GM06990 (cell line): ENCODE measurements around the gene PACS1.

Source experiments
- DNase-seq: peaks from one replicate; pipeline ENCODE4 v3.0.0-alpha.2; 2011; ENCODE audit not compliant: insufficient read length; ENCODE audit errors: extremely low read depth
- H3K27me3 ChIP-seq: replicated peaks from 2 replicates; pipeline ENCODE4 v1.6.0; 2011; ENCODE audit warnings: low read length; ENCODE audit not compliant: control insufficient read depth, insufficient read depth
- H3K36me3 ChIP-seq: 2 replicates; pipeline ENCODE4 v1.5.1; 2011; ENCODE audit warnings: low read length; ENCODE audit not compliant: control insufficient read depth, insufficient read depth
- H3K4me3 ChIP-seq: replicated peaks from 2 replicates; pipeline ENCODE4 v1.5.1; 2011; ENCODE audit warnings: low read depth, mild to moderate bottlenecking, control low read depth, low read length
- TF ChIP-seq, protein P1 (sequence below): IDR thresholded peaks from 2 replicates; pipeline ENCODE4 v1.5.1; 2011; ENCODE audit warnings: low read length, control low read depth, mild to moderate bottlenecking, inconsistent platforms; ENCODE audit not compliant: insufficient read depth, poor library complexity, severe bottlenecking

The PACS1 gene

DNA sequence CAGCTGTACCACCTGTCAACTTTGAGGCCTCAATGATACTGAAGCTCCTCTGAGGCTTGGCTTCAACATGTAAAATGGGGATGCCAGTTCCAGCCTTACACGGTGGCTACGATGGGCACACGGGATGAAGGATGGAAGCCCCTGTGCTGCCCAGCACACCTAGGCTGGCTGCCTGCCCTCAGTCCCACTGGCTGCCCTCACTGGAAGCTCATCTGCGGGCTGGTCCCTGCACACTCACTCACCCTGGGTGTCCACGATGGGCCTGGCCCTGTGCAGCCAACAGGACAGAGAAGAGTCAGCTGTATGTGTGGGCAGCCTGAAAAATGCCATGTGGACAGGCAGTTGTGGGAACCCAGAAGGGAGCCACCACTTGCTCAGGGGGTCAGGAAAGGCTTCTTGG, 216.6 kb downstream of the PACS1 start:
- Histone ChIP-seq H3K4me3 (no peak overlapping the region), H3K36me3 (peaks cover 12% of the 10 kb centered on the region), H3K27me3 (no peaks in the 10 kb centered on the region; the same call in 1 of the 2 replicates)
- DNase-seq, result no peak
- TF ChIP-seq, protein P1, sequence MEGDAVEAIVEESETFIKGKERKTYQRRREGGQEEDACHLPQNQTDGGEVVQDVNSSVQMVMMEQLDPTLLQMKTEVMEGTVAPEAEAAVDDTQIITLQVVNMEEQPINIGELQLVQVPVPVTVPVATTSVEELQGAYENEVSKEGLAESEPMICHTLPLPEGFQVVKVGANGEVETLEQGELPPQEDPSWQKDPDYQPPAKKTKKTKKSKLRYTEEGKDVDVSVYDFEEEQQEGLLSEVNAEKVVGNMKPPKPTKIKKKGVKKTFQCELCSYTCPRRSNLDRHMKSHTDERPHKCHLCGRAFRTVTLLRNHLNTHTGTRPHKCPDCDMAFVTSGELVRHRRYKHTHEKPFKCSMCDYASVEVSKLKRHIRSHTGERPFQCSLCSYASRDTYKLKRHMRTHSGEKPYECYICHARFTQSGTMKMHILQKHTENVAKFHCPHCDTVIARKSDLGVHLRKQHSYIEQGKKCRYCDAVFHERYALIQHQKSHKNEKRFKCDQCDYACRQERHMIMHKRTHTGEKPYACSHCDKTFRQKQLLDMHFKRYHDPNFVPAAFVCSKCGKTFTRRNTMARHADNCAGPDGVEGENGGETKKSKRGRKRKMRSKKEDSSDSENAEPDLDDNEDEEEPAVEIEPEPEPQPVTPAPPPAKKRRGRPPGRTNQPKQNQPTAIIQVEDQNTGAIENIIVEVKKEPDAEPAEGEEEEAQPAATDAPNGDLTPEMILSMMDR, result no peak

DNA sequence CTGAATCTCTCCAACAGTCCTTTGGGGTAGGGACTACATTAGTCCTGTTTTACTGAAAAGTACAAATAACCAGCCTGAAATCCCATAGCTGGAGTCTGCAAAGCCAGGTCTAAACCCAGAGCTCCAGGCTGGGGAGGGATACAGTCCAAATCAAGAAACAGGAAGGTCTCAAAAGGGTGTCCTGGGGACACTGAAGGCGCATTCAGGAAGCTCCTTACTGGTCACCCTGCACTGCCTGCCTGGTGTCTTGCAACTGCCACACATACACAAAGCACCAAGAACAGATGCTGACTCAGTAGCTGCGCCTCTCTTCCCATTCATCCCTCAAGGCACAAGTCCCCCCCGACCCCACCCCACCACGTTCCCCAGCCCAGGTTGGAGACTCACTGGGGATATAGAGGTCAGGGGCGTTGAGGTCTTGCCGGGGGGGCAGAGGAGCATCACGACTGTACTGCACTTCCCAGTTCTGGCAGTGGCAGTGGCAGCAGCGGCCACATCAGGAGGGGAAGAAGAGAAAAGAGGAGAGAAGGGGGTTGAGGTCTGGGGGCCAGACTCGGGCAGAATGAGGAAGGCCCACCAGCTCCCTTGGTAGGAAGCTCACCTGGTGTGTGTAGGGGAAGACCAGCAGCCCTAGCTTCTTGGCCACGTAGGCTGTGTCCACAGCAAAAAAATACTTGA, 217.3 kb downstream of the PACS1 start:
- TF ChIP-seq, protein P1, result no peak
- peak overlapping the region; percentile 71 for H3K4me3 ChIP-seq
- no peaks in the 10 kb centered on the region; the same call in none of the 2 replicates for H3K27me3 ChIP-seq
- DNase-seq, result no peak
- peaks cover 12% of the 10 kb centered on the region for H3K36me3 ChIP-seq

DNA sequence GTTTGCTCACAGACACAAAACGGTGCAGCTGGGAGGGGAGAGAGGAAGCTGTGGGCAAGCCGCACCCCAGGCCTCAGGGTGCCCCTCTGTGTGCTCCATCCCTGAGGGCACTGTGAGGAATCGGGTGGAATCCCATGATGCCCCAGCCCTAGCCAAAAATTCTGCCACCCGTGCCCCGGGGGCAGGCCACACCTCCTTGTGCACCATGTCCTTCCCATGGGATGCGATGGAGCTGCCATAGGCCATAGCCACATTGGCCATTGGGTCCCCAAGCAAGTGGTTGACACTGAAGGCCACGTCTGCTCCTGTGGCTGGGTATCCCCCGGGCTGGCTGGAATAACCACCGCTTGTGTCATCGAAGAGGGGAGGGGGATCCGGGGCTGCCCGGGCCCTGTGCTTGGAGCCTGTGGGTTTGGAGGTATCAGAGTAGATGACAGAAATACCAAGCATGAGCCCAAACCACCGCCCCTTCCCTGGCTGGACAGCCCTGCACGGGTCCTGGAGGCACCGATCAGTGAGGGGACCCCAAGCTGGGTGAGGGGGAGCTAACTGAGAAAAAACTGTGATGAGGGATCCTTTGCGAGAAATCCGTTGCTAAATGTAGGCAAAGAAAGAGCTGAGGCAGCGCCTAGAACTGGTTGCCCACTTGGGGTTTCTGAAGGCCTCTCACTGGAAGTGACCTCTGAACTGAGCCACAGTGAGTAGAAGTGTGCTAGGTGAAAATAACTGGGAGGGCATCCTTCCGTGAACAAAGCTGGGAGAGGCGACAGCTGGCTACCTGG, 218.0 kb downstream of the PACS1 start:
- peaks cover 12% of the 10 kb centered on the region for H3K36me3 ChIP-seq
- no peak for DNase-seq
- peaks cover under 1% of the 10 kb centered on the region for H3K27me3 ChIP-seq
- peak overlapping the region; percentile 71 for H3K4me3 ChIP-seq
- TF ChIP-seq, protein P1, result no peak

DNA sequence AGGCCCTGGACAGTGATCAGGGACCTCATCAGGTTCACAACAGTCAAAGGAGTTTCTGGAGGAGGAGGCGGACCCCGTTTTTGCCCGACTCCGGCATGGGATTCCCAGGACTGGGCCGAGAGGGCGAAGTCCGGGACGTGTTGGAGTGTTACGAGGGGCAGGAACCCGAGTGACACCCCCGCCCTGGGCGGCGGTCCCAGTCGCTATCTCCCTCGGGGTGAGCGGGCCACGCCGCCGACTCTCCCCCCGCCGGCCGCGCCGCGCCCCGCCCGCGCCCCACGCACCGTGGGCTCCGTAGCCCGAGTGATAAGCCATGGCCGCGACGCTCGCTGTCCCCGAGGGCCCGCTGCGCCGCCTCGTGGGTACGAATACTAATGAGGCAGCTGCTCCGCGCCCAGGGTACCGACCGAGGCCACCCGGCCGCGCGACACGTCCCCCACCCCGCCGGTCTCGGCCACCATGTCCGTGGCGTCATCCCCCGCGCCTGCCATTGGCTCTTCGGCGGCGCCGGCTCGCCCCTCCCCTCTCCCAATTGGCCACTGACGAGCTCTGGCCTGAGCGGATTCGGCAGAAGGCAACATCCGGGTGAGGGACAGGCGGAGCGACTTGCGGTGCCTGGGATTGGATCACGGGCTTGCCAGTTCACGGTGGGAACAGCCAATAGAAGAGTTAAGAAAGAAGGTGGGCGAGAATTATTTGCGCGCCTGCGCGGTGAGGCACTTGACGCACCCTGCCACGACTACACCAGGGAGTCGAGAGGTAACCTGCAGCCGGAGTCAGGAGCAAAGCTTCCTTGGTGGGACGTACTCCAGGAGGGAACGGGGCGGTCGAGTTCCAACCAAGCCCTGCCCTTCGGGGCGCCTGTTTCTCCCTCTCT, 218.8 kb downstream of the PACS1 start, which contains the start of gene YIF1A:
TSS of gene YIF1A (minus strand) at position 473 of the 877 bp plus-strand sequence. CDS start at position 315, 158 bp downstream.
- TF ChIP-seq, protein P1, result peak; percentile 9
- peaks cover 1% of the 10 kb centered on the region for H3K27me3 ChIP-seq
- peaks cover 12% of the 10 kb centered on the region for H3K36me3 ChIP-seq
- peak; percentile 98 for DNase-seq
- peak within 1 kb of the TSS; percentile 71 for H3K4me3 ChIP-seq

DNA sequence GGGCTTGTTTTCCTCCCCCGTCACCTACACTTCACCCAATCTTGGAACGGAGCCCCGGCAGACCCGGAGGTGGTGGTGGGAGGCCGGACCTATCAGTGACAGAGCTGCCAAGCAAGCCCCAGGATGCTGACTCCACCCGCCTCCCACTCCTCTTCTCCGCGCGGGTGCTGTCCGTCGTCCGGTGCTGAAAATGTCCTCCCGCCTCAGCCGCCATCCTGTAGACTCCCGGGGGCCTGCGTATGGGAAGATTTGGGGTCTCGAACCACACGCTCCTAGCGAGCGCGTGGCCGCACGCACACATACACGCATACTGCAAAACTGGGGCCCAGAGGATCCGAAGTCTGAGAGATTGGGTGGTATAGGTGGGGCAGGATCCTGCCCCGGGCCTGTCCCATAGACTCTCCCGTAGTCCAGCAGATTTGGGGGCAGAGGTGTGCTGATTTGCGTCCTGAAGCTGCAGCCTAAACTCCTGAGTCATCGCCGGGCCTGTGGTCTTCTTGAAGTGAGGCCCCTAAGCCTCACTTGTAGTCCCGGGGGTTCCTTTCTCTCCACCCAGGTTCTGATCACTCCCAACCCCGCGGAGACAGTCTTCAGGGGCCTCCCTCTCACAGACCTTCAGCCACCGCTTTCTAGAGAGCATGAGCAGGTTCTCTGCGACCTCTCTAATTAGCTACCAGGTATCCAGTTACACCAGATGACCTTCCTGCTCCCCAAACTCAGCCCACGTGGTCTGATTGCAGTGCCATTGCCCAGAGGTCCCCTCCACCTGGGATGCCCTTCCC, 219.7 kb downstream of the PACS1 start:
- peaks cover 1% of the 10 kb centered on the region for H3K27me3 ChIP-seq
- DNase-seq, result no peak
- TF ChIP-seq, protein P1, result no peak
- H3K36me3 ChIP-seq, result peaks cover 12% of the 10 kb centered on the region
- peak overlapping the region; percentile 71 for H3K4me3 ChIP-seq
